ENCODE data around the gene PLXNA4.

Gene PLXNA4

GRCh38 chr7:132464740-132465139, 111.5 kb downstream of the PLXNA4 start:
- DNase-seq = no peak

- DNase-seq = no peak
Observed at GRCh38 chr7:132463922-132464321, 112.3 kb downstream of the PLXNA4 start.

- DNase-seq = no peak
Observed at GRCh38 chr7:132462478-132462877, 113.8 kb downstream of the PLXNA4 start.

- no peak for DNase-seq
Observed at GRCh38 chr7:132461032-132461592, 115.2 kb downstream of the PLXNA4 start.

GRCh38 chr7:132458729-132459128, 117.5 kb downstream of the PLXNA4 start:
- no peak for DNase-seq

GRCh38 chr7:132457658-132458057, 118.6 kb downstream of the PLXNA4 start:
- no peak for DNase-seq

- no peak for DNase-seq
Observed at GRCh38 chr7:132456418-132456817, 119.9 kb downstream of the PLXNA4 start.

- peak; percentile 48 for DNase-seq
Observed at GRCh38 chr7:132455378-132455777, 120.9 kb downstream of the PLXNA4 start.

GRCh38 chr7:132453826-132454225, 122.4 kb downstream of the PLXNA4 start:
- no peak for DNase-seq

- no peak for DNase-seq
Observed at GRCh38 chr7:132451161-132451560, 125.1 kb downstream of the PLXNA4 start.

GRCh38 chr7:132450696-132451095, 125.6 kb downstream of the PLXNA4 start:
- DNase-seq = no peak

- DNase-seq = no peak
Observed at GRCh38 chr7:132450188-132450587, 126.1 kb downstream of the PLXNA4 start.

- DNase-seq = no peak
Observed at GRCh38 chr7:132446666-132447278, 129.5 kb downstream of the PLXNA4 start.

GRCh38 chr7:132446260-132446659, 130.0 kb downstream of the PLXNA4 start:
- DNase-seq = no peak

GRCh38 chr7:132443761-132444520, 132.3 kb downstream of the PLXNA4 start:
- DNase-seq = no peak

- DNase-seq = no peak
Observed at GRCh38 chr7:132441935-132442334, 134.3 kb downstream of the PLXNA4 start.

GRCh38 chr7:132440151-132440550, 136.1 kb downstream of the PLXNA4 start:
- peak; percentile 6 for DNase-seq

- no peak for DNase-seq
Observed at GRCh38 chr7:132438926-132439325, 137.3 kb downstream of the PLXNA4 start.

- peak; percentile 16 for DNase-seq
Observed at GRCh38 chr7:132437730-132438129, 138.5 kb downstream of the PLXNA4 start.

GRCh38 chr7:132436121-132436520, 140.1 kb downstream of the PLXNA4 start:
- DNase-seq = peak; percentile 42

GRCh38 chr7:132435016-132435990, 141.0 kb downstream of the PLXNA4 start:
- no peak for DNase-seq

GRCh38 chr7:132434041-132434440, 142.2 kb downstream of the PLXNA4 start:
- no peak for DNase-seq

- DNase-seq = no peak
Observed at GRCh38 chr7:132433301-132433700, 143.0 kb downstream of the PLXNA4 start.
